SU-DHL-6 (cell line): Measurements from ENCODE around the gene LRRIQ3.
"Not testable (repeated sequence)": the region's sequence is repeated elsewhere in the genome, so short reads cannot be mapped to it uniquely, and the experiment has no call there.

Experiments used
- H2AFZ ChIP-seq: fragments of 200-600 bp; sonication (generic); 2 replicates; pipeline ENCODE4 v1.6.1; 2014; ENCODE audit warnings: low read depth, mild to moderate bottlenecking, moderate library complexity, mixed read lengths, antibody characterized with exemption, low read length; ENCODE audit not compliant: severe bottlenecking
- H3F3A ChIP-seq: fragments of 200-600 bp; shearing (Covaris generic); 2 replicates; pipeline ENCODE4 v1.6.0; 2016; ENCODE audit warnings: antibody characterized with exemption, mild to moderate bottlenecking; ENCODE audit not compliant: insufficient read depth
- H3K27ac ChIP-seq: fragments of 200-600 bp; sonication (generic); 2 replicates; pipeline ENCODE4 v1.5.1; 2016; ENCODE audit warnings: low read depth, mild to moderate bottlenecking, low read length, moderate library complexity, mixed read lengths
- H3K27me3 ChIP-seq: fragments of 200-600 bp; sonication (generic), shearing (Covaris generic); 2 replicates; pipeline ENCODE4 v1.6.0; 2014; ENCODE audit warnings: mild to moderate bottlenecking, low read length
- H3K36me3 ChIP-seq: fragments of 200-600 bp; sonication (generic); 2 replicates; pipeline ENCODE4 v1.6.1; 2014; ENCODE audit warnings: mild to moderate bottlenecking, low read length, mixed read lengths
- H3K4me2 ChIP-seq: fragments of 300-600, 200-600 bp; shearing (Covaris generic), sonication (generic); 2 replicates; pipeline ENCODE4 v1.6.0; 2014; ENCODE audit warnings: low read length, low read depth, mild to moderate bottlenecking; ENCODE audit not compliant: poor library complexity, severe bottlenecking
- H3K4me3 ChIP-seq: fragments of 200-600 bp; sonication (generic); 2 replicates; pipeline ENCODE4 v1.5.1; 2014; ENCODE audit warnings: antibody characterized with exemption, low read length, mild to moderate bottlenecking, mixed read lengths; ENCODE audit not compliant: insufficient read depth, poor library complexity, severe bottlenecking
- H3K79me2 ChIP-seq: fragments of 200-600 bp; sonication (generic); 2 replicates; pipeline ENCODE4 v1.6.1; 2014; ENCODE audit warnings: mild to moderate bottlenecking, low read length, moderate library complexity; ENCODE audit not compliant: insufficient read depth
- H3K9ac ChIP-seq: fragments of 200-600 bp; sonication (generic); 2 replicates; pipeline ENCODE4 v1.7.0; 2014; ENCODE audit warnings: mild to moderate bottlenecking, low read length
- H3K9me2 ChIP-seq: fragments of 200-600 bp; sonication (generic); replicated peaks from 2 replicates; pipeline ENCODE4 v1.6.1; 2014; ENCODE audit warnings: low read length; ENCODE audit not compliant: insufficient read depth
- H3K9me3 ChIP-seq: fragments of 200-600 bp; sonication (generic); 2 replicates; pipeline ENCODE4 v1.6.1; 2014; ENCODE audit warnings: low read length, mixed read lengths; ENCODE audit not compliant: insufficient read depth
- H4K20me1 ChIP-seq: fragments of 200-600 bp; sonication (generic); 2 replicates; pipeline ENCODE4 v1.6.1; 2014; ENCODE audit warnings: low read depth, mild to moderate bottlenecking, antibody characterized with exemption, low read length, moderate library complexity, mixed read lengths
- EZH2phosphoT487 ChIP-seq: fragments of 200-600 bp; sonication (generic), shearing (Covaris generic); conservative IDR thresholded peaks from 2 replicates; pipeline ENCODE4 v1.6.1; 2018; ENCODE audit warnings: mild to moderate bottlenecking, antibody characterized with exemption, low read length, moderate library complexity, mixed read lengths
- TF ChIP-seq, protein P1 (sequence below): fragments of 200-600 bp; sonication (generic); IDR thresholded peaks from one replicate; pipeline ENCODE4 v1.5.1; 2017; ENCODE audit warnings: antibody characterized with exemption, mild to moderate bottlenecking, low read length, moderate library complexity; ENCODE audit not compliant: insufficient read depth, poor library complexity, severe bottlenecking

Gene LRRIQ3

DNA sequence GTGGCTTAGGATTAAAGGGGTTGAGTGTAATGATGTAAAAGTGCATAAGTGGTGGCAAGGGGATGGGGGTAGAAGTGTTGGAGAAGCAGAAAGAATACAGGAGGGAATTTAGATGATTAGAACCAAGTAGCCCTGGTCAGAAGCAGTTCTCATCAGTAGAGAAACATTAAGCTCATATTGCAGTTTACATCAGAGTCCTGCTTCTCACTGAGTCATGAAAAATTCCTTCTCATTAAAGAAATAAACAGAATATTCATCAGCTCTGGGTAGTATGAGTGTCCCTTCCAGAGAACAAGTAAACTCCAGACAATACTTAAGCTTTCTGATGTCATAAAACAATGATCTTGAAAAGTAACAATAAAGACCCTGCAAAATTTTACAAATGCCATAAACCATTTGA lies 36.5 kb downstream of the LRRIQ3 start:
- no peak overlapping the region for H3K4me3 ChIP-seq
- no peaks in the 10 kb centered on the region for H3K27me3 ChIP-seq
- no peak overlapping the region for H3K9ac ChIP-seq
- no peaks in the 10 kb centered on the region for H4K20me1 ChIP-seq
- no peaks in the 10 kb centered on the region for H3K9me3 ChIP-seq
- no peak overlapping the region for H2AFZ ChIP-seq
- no peaks in the 10 kb centered on the region for H3F3A ChIP-seq
- no peaks in the 10 kb centered on the region for H3K79me2 ChIP-seq
- no peaks in the 10 kb centered on the region for H3K36me3 ChIP-seq
- no peak overlapping the region for H3K4me2 ChIP-seq
- TF ChIP-seq EZH2phosphoT487, result no peak
- TF ChIP-seq, protein P1, sequence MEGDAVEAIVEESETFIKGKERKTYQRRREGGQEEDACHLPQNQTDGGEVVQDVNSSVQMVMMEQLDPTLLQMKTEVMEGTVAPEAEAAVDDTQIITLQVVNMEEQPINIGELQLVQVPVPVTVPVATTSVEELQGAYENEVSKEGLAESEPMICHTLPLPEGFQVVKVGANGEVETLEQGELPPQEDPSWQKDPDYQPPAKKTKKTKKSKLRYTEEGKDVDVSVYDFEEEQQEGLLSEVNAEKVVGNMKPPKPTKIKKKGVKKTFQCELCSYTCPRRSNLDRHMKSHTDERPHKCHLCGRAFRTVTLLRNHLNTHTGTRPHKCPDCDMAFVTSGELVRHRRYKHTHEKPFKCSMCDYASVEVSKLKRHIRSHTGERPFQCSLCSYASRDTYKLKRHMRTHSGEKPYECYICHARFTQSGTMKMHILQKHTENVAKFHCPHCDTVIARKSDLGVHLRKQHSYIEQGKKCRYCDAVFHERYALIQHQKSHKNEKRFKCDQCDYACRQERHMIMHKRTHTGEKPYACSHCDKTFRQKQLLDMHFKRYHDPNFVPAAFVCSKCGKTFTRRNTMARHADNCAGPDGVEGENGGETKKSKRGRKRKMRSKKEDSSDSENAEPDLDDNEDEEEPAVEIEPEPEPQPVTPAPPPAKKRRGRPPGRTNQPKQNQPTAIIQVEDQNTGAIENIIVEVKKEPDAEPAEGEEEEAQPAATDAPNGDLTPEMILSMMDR, result no peak
- no peaks in the 10 kb centered on the region for H3K9me2 ChIP-seq
- H3K27ac ChIP-seq, result no peak overlapping the region

GRCh38 chr1:74160046-74160445 lies 37.9 kb downstream of the LRRIQ3 start:
- Histone ChIP-seq H3K79me2 (no peaks in the 10 kb centered on the region), H3K27me3 (no peaks in the 10 kb centered on the region), H3K9ac (no peak overlapping the region), H3F3A (no peaks in the 10 kb centered on the region), H3K36me3 (no peaks in the 10 kb centered on the region), H3K9me3 (no peaks in the 10 kb centered on the region), H3K4me2 (no peak overlapping the region), H3K9me2 (no peaks in the 10 kb centered on the region), H3K4me3 (no peak overlapping the region), H4K20me1 (no peaks in the 10 kb centered on the region), H3K27ac (no peak overlapping the region), H2AFZ (no peak overlapping the region)
- TF ChIP-seq, protein P1, result no peak
- no peak for TF ChIP-seq EZH2phosphoT487

GRCh38 chr1:74145086-74145485 lies 52.9 kb downstream of the LRRIQ3 start:
- Histone ChIP-seq H4K20me1 (no peaks in the 10 kb centered on the region), H3K4me2 (no peak overlapping the region), H3K9me2 (no peaks in the 10 kb centered on the region), H3F3A (no peaks in the 10 kb centered on the region), H3K27ac (no peak overlapping the region), H3K36me3 (no peaks in the 10 kb centered on the region), H2AFZ (no peak overlapping the region), H3K79me2 (no peaks in the 10 kb centered on the region), H3K9ac (no peak overlapping the region), H3K4me3 (no peak overlapping the region), H3K9me3 (no peaks in the 10 kb centered on the region), H3K27me3 (no peaks in the 10 kb centered on the region)
- TF ChIP-seq, protein P1, result no peak
- TF ChIP-seq EZH2phosphoT487, result no peak

GRCh38 chr1:74117370-74117769 lies 80.6 kb downstream of the LRRIQ3 start:
- not testable (repeated sequence) for H3K27ac ChIP-seq, H3K9me2 ChIP-seq, H4K20me1 ChIP-seq, H3K9me3 ChIP-seq, H3F3A ChIP-seq, H3K4me3 ChIP-seq, H3K27me3 ChIP-seq, H3K9ac ChIP-seq, H2AFZ ChIP-seq, H3K36me3 ChIP-seq, H3K4me2 ChIP-seq, H3K79me2 ChIP-seq
